ENCODE data around the gene FBXL20.

FBXL20 gene

GRCh38 chr17:39205112-39205526 is 196.3 kb downstream of the FBXL20 start:
- no peak for DNase-seq (ENCODE audit: low read depth in 2 of 3, low spot score in 1 of 3)

- DNase-seq (ENCODE audit: low read depth in 2 of 3, low spot score in 1 of 3) = no peak
Measured at GRCh38 chr17:39204245-39204644, 197.2 kb downstream of the FBXL20 start.

Measured in stimulated activated CD4-positive, alpha-beta T cell treated with anti-CD3 and anti-CD28 coated beads, Interleukin-12 subunit alpha, Interleukin-12 subunit beta, amount 100 ng/mL, for 48 hours (primary cell).